Ovary (tissue), 9 donors: ENCODE results near the gene CLK3. TPM values are rescaled to one million over a fixed set of nuclear protein-coding genes. Genes with fewer than 3 reads are reported as not detected.

Experiments used
- DNase-seq, 5 donors: peaks; one replicate each; pipeline ENCODE4 v3.0.0-alpha.2; 2019 to 2020
- H3K27ac ChIP-seq, 2 donors: fragments of 200-600 bp; one replicate each; pipeline versions ENCODE4 v1.5.1 to v1.8.0; 2019 to 2022
- H3K27me3 ChIP-seq: fragments of 200-600 bp; one replicate; pipeline ENCODE4 v1.8.0; 2022
- H3K36me3 ChIP-seq: fragments of 200-600 bp; sonication (generic); one replicate; pipeline ENCODE4 v1.5.1; 2019
- H3K4me1 ChIP-seq: one replicate; pipeline ENCODE4 v1.8.1; 2013; ENCODE audit warnings: mild to moderate bottlenecking, moderate library complexity; ENCODE audit not compliant: insufficient read depth
- H3K4me3 ChIP-seq: fragments of 200-600 bp; sonication (generic); one replicate; pipeline ENCODE4 v1.5.1; 2017
- H3K9me3 ChIP-seq, 2 donors: fragments of 200-600 bp in 1 of 2; sonication (generic) in 1 of 2; one replicate each; pipeline versions ENCODE4 v1.5.1 to v1.8.1; 2013 to 2019; ENCODE audit warnings: mild to moderate bottlenecking in 1 of 2, moderate library complexity in 1 of 2
- CTCF ChIP-seq, 3 donors: fragments of 450-650 bp in 2 of 3; fragments of 200-600 bp in 1 of 3; IDR thresholded peaks; one replicate each; pipeline versions ENCODE4 v1.5.1 to v1.8.0; 2016 to 2022; ENCODE audit warnings: antibody characterized with exemption in 3 of 3, mild to moderate bottlenecking in 1 of 3
- EP300 ChIP-seq: sonication (generic); formaldehyde crosslinking; IDR thresholded peaks from one replicate; pipeline ENCODE4 v1.6.1; 2017; ENCODE audit warnings: antibody characterized with exemption
- POLR2A ChIP-seq: fragments of 450-650 bp; IDR thresholded peaks from one replicate; pipeline ENCODE4 v1.6.1; 2017; ENCODE audit warnings: antibody characterized with exemption, mild to moderate bottlenecking, moderate library complexity
- WGBS, 3 donors: extraction: QIAGEN DNeasy Blood & Tissue Kit in 1 of 3; methylation state at CpG; one replicate each; pipeline versions ENCODE4 v1.1.5 to v1.1.7; 2013 to 2017; 5-methylcytosine and 5-hydroxymethylcytosine counted together
- intact Hi-C, 4 donors: fragments of 100-400 bp; cut with DNase I; formaldehyde crosslinking; loops; one replicate each; pipeline versions ENCODE4 v1.11.0 to v1.15.1; 2022 to 2023
- polyA plus RNA-seq, 2 donors: library from polyadenylated mRNA; stranded (reverse); fragments of 200-250 nt in 1 of 2; fragments of 350-450 nt in 1 of 2; fragmentation: Illumina TruSeq in 1 of 2; extraction: RNeasy Lipid Tissue Mini Kit (QIAGEN cat#74804) in 1 of 2; gene quantifications; one replicate each; pipeline ENCODE4 v1.2.3, GENCODE V29; 2013 to 2014
- total RNA-seq, 7 donors: library from RNA; depleted of rRNA in 2 of 7; stranded (reverse); fragments of >200 nt in 2 of 7; fragmentation: NEBNext Ultra II Directional in 3 of 7; extraction: Animal tissue kit (Norgen Biotek cat#: 25700) in 3 of 7; gene quantifications; one replicate each; pipeline versions ENCODE4 v1.1.0 to v1.2.4, GENCODE V29; 2016 to 2023
- donor health status: DM: no; HTN: no; CAD: no; lungs with moderate emphysema.
- donor health status: DM: no; HTN: no; CAD: no.
- donor health status: Bipolar disorder and iron deficiency.
- donor health status: DM: yes; HTN: yes; CAD: no.
- donor health status: DM: no; HTN: no; CAD: no.
- donor health status: DM: yes; HTN: yes; CAD: no.

The CLK3 gene
- total and polyA plus RNA-seq, 9 donors, result 53.2 to 110 (median 67.2) TPM

- Histone ChIP-seq H3K4me3 (no peak overlapping the region), H3K9me3 (no peaks in the 10 kb centered on the region), H3K36me3 (no peaks in the 10 kb centered on the region), H3K4me1 (peaks cover 9% of the 10 kb centered on the region), H3K27ac (no peak overlapping the region), H3K27me3 (no peaks in the 10 kb centered on the region)
- TF ChIP-seq POLR2A (no peak), EP300 (no peak), CTCF (IDR thresholded peaks at IDR 0.05) (no peak)
- DNase-seq, result peak in 2 of 5 donors; percentile 43 to 52
- 11 to 33% (median 13%) methylated on average over 7 of the region's 7 CpGs for WGBS, 3 donors
- intact Hi-C loops, result no loop called here
Observed at GRCh38 chr15:74610302-74610951, 5.2 kb upstream of the CLK3 start.

DNA sequence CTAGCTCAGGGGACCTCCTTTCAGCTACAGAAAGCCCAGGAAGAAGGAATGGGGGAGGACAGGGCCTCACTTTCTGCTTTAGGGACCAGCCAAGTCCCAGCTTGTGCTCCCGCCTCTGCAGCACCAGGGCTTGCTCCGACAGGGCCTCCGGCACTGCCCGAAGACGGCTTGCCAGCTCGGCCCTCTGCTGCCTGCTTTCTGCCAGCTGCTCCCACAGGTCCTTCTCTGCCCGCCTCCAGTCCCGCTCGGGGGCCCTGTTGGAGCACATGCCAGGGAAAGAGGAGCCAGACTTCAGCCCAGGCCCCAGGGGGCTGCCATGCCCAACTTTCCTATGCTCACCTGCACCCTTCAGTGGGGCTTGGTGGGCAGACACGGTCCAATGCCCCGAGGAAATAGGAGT, 4.3 kb upstream of the CLK3 start:
- intact Hi-C loops, result no loop called here
- DNase-seq, result no peak
- Histone ChIP-seq H3K4me3 (no peak overlapping the region), H3K4me1 (peaks cover 9% of the 10 kb centered on the region), H3K9me3 (no peaks in the 10 kb centered on the region), H3K36me3 (no peaks in the 10 kb centered on the region), H3K27ac (no peak overlapping the region), H3K27me3 (no peaks in the 10 kb centered on the region)
- WGBS, 3 donors, result 82 to 87% (median 83%) methylated on average over 11 of the region's 11 CpGs
- no peak for TF ChIP-seq EP300
- TF ChIP-seq CTCF (IDR thresholded peaks at IDR 0.05), result no peak
- no peak for TF ChIP-seq POLR2A

GRCh38 chr15:74611834-74612233, 3.8 kb upstream of the CLK3 start:
- Histone ChIP-seq H3K36me3 (no peaks in the 10 kb centered on the region), H3K27me3 (no peaks in the 10 kb centered on the region), H3K4me3 (no peak overlapping the region), H3K4me1 (peaks cover 9% of the 10 kb centered on the region), H3K9me3 (no peaks in the 10 kb centered on the region), H3K27ac (no peak overlapping the region)
- intact Hi-C loops, result no loop called here
- 92 to 98% (median 93%) methylated on average over 5 to 6 of the region's 6 CpGs for WGBS, 3 donors
- TF ChIP-seq POLR2A, result no peak
- no peak for TF ChIP-seq CTCF (IDR thresholded peaks at IDR 0.05)
- no peak for TF ChIP-seq EP300
- DNase-seq, result no peak

GRCh38 chr15:74612677-74613076, 3.0 kb upstream of the CLK3 start:
- Histone ChIP-seq H3K27me3 (no peaks in the 10 kb centered on the region), H3K9me3 (no peaks in the 10 kb centered on the region), H3K36me3 (no peaks in the 10 kb centered on the region), H3K4me3 (no peak overlapping the region), H3K4me1 (peaks cover 11% of the 10 kb centered on the region), H3K27ac (no peak overlapping the region)
- TF ChIP-seq CTCF (IDR thresholded peaks at IDR 0.05) (no peak), EP300 (no peak), POLR2A (no peak)
- 82 to 94% (median 89%) methylated on average over 2 of the region's 2 CpGs for WGBS, 3 donors
- intact Hi-C loops, result no loop called here
- DNase-seq, result no peak
